Upper lobe of left lung (tissue), 6 donors: Measurements from ENCODE around the gene SV2C. TPM values are rescaled to one million over a fixed set of nuclear protein-coding genes. Genes with fewer than 3 reads are reported as not detected.

Experiments
- ATAC-seq, 2 donors: fragments of 200-7000 bp; cut with Tn5 transposase; one replicate each; pipeline ENCODE4 v1.9.1; 2022; ENCODE audit warnings: mild to moderate bottlenecking in 2 of 2, moderate library complexity in 2 of 2; ENCODE audit not compliant: low FRiP score in 2 of 2
- DNase-seq, 2 donors: peaks; one replicate each; pipeline ENCODE4 v3.0.0-alpha.2; 2019 to 2020
- H3K27ac ChIP-seq, 4 donors: fragments of 200-600 bp; sonication (generic); one replicate each; pipeline ENCODE4 v1.5.1; 2016 to 2019
- H3K27me3 ChIP-seq, 4 donors: fragments of 200-600 bp; sonication (generic); one replicate each; pipeline ENCODE4 v1.5.1; 2017 to 2019
- H3K36me3 ChIP-seq, 4 donors: fragments of 200-600 bp; sonication (generic); one replicate each; pipeline ENCODE4 v1.5.1; 2016 to 2019
- H3K4me1 ChIP-seq, 4 donors: fragments of 200-600 bp; sonication (generic); one replicate each; pipeline ENCODE4 v1.5.1; 2018 to 2019
- H3K4me3 ChIP-seq, 4 donors: fragments of 200-600 bp; sonication (generic); one replicate each; pipeline ENCODE4 v1.5.1; 2017 to 2019; ENCODE audit warnings: mild to moderate bottlenecking in 2 of 4, moderate library complexity in 1 of 4
- H3K9me3 ChIP-seq, 4 donors: fragments of 200-600 bp; sonication (generic); one replicate each; pipeline ENCODE4 v1.5.1; 2018 to 2019
- EP300 ChIP-seq, 4 donors: sonication (generic); formaldehyde crosslinking; IDR thresholded peaks; one replicate each; pipeline ENCODE4 v1.5.1; 2017; ENCODE audit warnings: antibody characterized with exemption in 4 of 4, control low read depth in 2 of 4
- POLR2A ChIP-seq, 4 donors: fragments of 450-650 bp; IDR thresholded peaks; one replicate each; pipeline ENCODE4 v1.5.1; 2016 to 2017; ENCODE audit warnings: antibody characterized with exemption in 4 of 4, mild to moderate bottlenecking in 2 of 4
- POLR2AphosphoS5 ChIP-seq, 2 donors: sonication (generic); formaldehyde crosslinking; IDR thresholded peaks; one replicate each; pipeline ENCODE4 v1.5.1; 2017; ENCODE audit warnings: antibody characterized with exemption in 2 of 2
- WGBS, 2 donors: methylation state at CpG; one replicate each; pipeline ENCODE4 v1.1.5; 2017 to 2018; 5-methylcytosine and 5-hydroxymethylcytosine counted together
- total RNA-seq, 6 donors: library from RNA; depleted of rRNA in 4 of 6; stranded (reverse); fragments of >200 nt in 4 of 6; gene quantifications; one replicate each; pipeline versions ENCODE4 v1.1.0 to v1.2.1, GENCODE V29; 2016 to 2021
- TF ChIP-seq, protein P1 (sequence below), 6 experiments: fragments of 450-650 bp in 4 of 6; fragments of 200-600 bp in 2 of 6; sonication (generic) in 2 of 6; IDR thresholded peaks; one replicate each; pipeline ENCODE4 v1.5.1; 2016 to 2019; ENCODE audit warnings: antibody characterized with exemption in 6 of 6
- donor health status: DM: no; HTN: no; CAD: no; lungs with moderate emphysema.
- donor health status: DM: no; HTN: yes; CAD: no; lungs with severe emphysema.

SV2C gene
- total RNA-seq, 6 donors from 2014 or later: 0.15 to 0.51 (median 0.21) TPM; not detected in 2

DNA sequence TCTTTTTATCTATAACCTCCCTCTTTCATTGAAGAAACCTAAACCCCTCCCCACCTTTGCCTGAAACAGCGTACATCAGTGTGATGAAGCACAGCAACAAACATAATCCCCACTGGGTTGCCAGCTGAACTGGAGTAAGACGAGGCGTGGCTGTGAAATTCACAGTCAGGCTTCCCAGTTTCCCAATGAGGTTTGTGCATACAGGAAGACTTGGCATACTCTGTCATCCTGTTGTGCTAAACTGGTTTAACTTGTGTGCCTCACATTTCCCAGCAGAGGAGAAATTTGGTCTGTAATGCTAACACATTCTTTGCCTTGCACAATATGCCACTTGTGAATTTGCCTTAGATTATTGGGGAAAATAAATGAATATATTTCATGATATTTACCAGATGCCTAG, 121.5 kb downstream of the SV2C start:
- WGBS, 2 donors: 33 to 49% methylated on average over 3 of the region's 3 CpGs
- Histone ChIP-seq H3K36me3 (no peaks in the 10 kb centered on the region), H3K27me3 (no peaks in the 10 kb centered on the region), H3K4me1 (peaks cover 0 to 4% (median 0%) of the 10 kb centered on the region in 4 donors), H3K9me3 (peaks cover 0 to 7% (median 2%) of the 10 kb centered on the region in 4 donors), H3K27ac (no peak overlapping the region), H3K4me3 (no peak overlapping the region)
- ATAC-seq: peak; percentile 23 to 79
- DNase-seq: peak in 1 of 2 donors; percentile 64
- TF ChIP-seq POLR2AphosphoS5 (IDR thresholded peaks at IDR 0.05): no peak
- TF ChIP-seq, protein P1, sequence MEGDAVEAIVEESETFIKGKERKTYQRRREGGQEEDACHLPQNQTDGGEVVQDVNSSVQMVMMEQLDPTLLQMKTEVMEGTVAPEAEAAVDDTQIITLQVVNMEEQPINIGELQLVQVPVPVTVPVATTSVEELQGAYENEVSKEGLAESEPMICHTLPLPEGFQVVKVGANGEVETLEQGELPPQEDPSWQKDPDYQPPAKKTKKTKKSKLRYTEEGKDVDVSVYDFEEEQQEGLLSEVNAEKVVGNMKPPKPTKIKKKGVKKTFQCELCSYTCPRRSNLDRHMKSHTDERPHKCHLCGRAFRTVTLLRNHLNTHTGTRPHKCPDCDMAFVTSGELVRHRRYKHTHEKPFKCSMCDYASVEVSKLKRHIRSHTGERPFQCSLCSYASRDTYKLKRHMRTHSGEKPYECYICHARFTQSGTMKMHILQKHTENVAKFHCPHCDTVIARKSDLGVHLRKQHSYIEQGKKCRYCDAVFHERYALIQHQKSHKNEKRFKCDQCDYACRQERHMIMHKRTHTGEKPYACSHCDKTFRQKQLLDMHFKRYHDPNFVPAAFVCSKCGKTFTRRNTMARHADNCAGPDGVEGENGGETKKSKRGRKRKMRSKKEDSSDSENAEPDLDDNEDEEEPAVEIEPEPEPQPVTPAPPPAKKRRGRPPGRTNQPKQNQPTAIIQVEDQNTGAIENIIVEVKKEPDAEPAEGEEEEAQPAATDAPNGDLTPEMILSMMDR (IDR thresholded peaks at IDR 0.05): no peak
- no peak for TF ChIP-seq EP300 (IDR thresholded peaks at IDR 0.05)
- no peak for TF ChIP-seq POLR2A (IDR thresholded peaks at IDR 0.05)

DNA sequence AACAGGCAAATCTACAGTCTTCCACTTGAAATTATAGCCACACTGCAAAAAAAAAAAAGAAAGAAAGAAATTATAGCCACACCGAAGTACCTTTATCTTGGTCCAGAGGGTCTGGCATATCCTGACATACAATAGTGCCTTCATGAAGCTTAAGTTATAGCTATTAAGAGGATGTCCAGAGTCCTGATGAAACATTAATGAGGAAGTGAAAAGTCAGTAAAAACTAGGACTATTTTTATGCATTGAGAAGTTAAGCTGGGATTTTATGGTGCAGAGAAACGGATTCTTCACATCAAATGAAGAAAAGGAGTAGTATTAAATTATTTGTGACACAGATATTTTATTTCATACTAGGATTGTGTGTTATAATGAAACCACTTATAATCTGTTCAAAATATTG, 123.9 kb downstream of the SV2C start:
- Histone ChIP-seq H3K27ac (no peak overlapping the region), H3K4me1 (peaks cover 0 to 4% (median 0%) of the 10 kb centered on the region in 4 donors), H3K36me3 (no peaks in the 10 kb centered on the region), H3K27me3 (no peaks in the 10 kb centered on the region), H3K4me3 (no peak overlapping the region), H3K9me3 (peaks cover 0 to 8% (median 3%) of the 10 kb centered on the region in 4 donors)
- no peak for ATAC-seq
- WGBS, 2 donors: 67 to 72% methylated on average over 2 of the region's 2 CpGs
- TF ChIP-seq POLR2AphosphoS5 (IDR thresholded peaks at IDR 0.05) (no peak), EP300 (IDR thresholded peaks at IDR 0.05) (no peak), POLR2A (IDR thresholded peaks at IDR 0.05) (no peak)
- TF ChIP-seq, protein P1 (IDR thresholded peaks at IDR 0.05): no peak
- DNase-seq: no peak

DNA sequence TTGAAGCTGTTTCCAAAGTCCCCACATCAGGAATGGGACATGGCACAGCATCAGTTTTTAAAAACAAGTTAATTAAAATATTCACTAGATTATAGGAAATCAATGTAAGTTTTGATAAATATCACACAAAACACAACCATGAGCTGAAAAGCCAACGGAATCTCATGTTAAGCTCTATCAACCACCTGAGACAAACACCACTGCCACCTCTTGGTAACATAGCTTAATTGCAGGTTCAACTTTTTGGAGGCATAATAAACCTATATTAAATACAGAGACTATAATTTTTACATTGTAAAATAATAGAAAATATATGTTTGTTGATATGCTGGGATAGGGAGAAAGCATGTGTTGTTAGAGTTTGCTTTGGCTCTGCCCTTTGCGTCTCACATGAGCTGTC, 126.1 kb downstream of the SV2C start:
- Histone ChIP-seq H3K4me1 (peaks cover 0 to 4% (median 0%) of the 10 kb centered on the region in 4 donors), H3K27me3 (no peaks in the 10 kb centered on the region), H3K36me3 (no peaks in the 10 kb centered on the region), H3K4me3 (no peak overlapping the region), H3K9me3 (peaks cover 0 to 8% (median 3%) of the 10 kb centered on the region in 4 donors), H3K27ac (no peak overlapping the region)
- DNase-seq (no peak), ATAC-seq (no peak)
- TF ChIP-seq POLR2AphosphoS5 (IDR thresholded peaks at IDR 0.05) (no peak), EP300 (IDR thresholded peaks at IDR 0.05) (no peak), POLR2A (IDR thresholded peaks at IDR 0.05) (no peak)
- TF ChIP-seq, protein P1 (IDR thresholded peaks at IDR 0.05): no peak
- 78 to 94% methylated on average over 2 of the region's 2 CpGs for WGBS, 2 donors

DNA sequence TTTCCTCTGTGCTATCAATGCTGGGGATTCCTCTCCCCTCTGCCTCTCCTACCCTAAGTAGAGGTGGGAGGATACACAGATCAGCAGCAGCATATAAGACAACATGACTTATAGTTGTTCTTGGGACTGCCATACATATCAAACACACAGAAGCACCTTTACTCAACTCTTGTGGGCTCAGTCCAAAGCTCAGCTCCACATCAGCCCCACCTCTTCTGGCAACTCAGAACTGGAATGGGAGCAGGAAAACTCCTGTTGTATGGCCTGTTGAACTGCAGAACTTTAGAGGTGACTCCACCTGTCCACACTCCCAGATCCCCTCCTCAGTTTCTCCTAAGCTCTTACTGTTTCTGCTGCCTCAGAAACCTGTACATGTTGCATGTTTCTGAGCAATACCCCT, 127.8 kb downstream of the SV2C start:
- H3K4me3 ChIP-seq: no peak overlapping the region
- H3K9me3 ChIP-seq: peaks cover 0 to 8% (median 3%) of the 10 kb centered on the region in 4 donors
- no peaks in the 10 kb centered on the region for H3K4me1 ChIP-seq
- H3K36me3 ChIP-seq: no peaks in the 10 kb centered on the region
- TF ChIP-seq POLR2A (IDR thresholded peaks at IDR 0.05): no peak
- TF ChIP-seq, protein P1 (IDR thresholded peaks at IDR 0.05): no peak
- no peak for TF ChIP-seq EP300 (IDR thresholded peaks at IDR 0.05)
- no peak for TF ChIP-seq POLR2AphosphoS5 (IDR thresholded peaks at IDR 0.05)
- no peaks in the 10 kb centered on the region for H3K27me3 ChIP-seq
- ATAC-seq: no peak
- H3K27ac ChIP-seq: no peak overlapping the region
- no peak for DNase-seq

DNA sequence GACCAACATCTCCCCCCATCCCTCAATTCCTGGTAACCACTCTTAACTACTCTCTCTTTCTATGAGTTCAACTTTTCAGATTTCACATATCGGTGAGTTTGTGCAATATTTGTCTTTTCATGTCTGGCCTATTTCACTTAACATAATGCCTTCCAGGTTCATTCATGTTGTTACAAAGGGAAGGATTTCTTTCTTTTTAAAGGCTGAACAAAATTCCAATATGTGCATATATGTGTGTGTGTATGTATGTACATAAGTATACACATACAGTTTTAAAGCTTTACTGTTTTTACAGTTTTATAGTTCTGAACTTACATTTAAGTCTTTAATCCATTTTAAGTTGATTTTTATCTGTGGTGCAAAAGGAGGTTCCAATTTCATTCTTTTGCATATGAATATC, 130.7 kb downstream of the SV2C start:
- DNase-seq (no peak), ATAC-seq (no peak)
- TF ChIP-seq, protein P1 (IDR thresholded peaks at IDR 0.05): no peak
- TF ChIP-seq POLR2A (IDR thresholded peaks at IDR 0.05) (no peak), POLR2AphosphoS5 (IDR thresholded peaks at IDR 0.05) (no peak), EP300 (IDR thresholded peaks at IDR 0.05) (no peak)
- 87 to 92% methylated on average over 1 of the region's 1 CpG for WGBS, 2 donors
- H3K4me1 ChIP-seq: no peaks in the 10 kb centered on the region
- no peak overlapping the region for H3K27ac ChIP-seq
- no peaks in the 10 kb centered on the region for H3K36me3 ChIP-seq
- no peak overlapping the region for H3K4me3 ChIP-seq
- H3K9me3 ChIP-seq: peaks cover 0 to 8% (median 3%) of the 10 kb centered on the region in 4 donors
- no peaks in the 10 kb centered on the region for H3K27me3 ChIP-seq
